ENCODE data around the gene RAPGEF5. TPM values are rescaled to one million over a fixed set of nuclear protein-coding genes. Genes with fewer than 3 reads are reported as not detected.
A peak's percentile ranks its signal among the peaks of the same experiment; 100 is the strongest.

The RAPGEF5 gene
- total RNA-seq, 2 donors from 2014 or later: 16.7 to 23.2 TPM

- H3K27ac ChIP-seq (ENCODE audit: low read depth, low read length): no peak overlapping the region
These were observed 251.4 kb downstream of the RAPGEF5 start for GRCh38 chr7:22105550-22105949.

GRCh38 chr7:22094413-22095342 is 262.3 kb downstream of the RAPGEF5 start:
- Histone ChIP-seq H3K27me3 (ENCODE audit: control insufficient read depth, insufficient read depth, low read length, poor library complexity, severe bottlenecking) (no peaks in the 10 kb centered on the region), H3K36me3 (ENCODE audit: control insufficient read depth, insufficient read depth, low read length) (no peaks in the 10 kb centered on the region), H3K9me3 (ENCODE audit: control insufficient read depth, low read length) (peaks cover 9% of the 10 kb centered on the region), H3K27ac (ENCODE audit: low read depth, low read length) (no peak overlapping the region), H3K4me1 (ENCODE audit: control insufficient read depth, insufficient read depth, low read length) (no peaks in the 10 kb centered on the region), H3K4me3 (ENCODE audit: low read length) (no peak overlapping the region), H3K9ac (ENCODE audit: extremely low read depth, low read length, poor library complexity, severe bottlenecking) (no peak overlapping the region)
- DNase-seq: no peak
- WGBS, 2 experiments (ENCODE audit: insufficient coverage in 1 of 2, insufficient read length in 1 of 2): 82 to 89% methylated on average over 6 to 11 of the region's 11 CpGs
- no peak overlapping the region for H3K4me3 Mint-ChIP-seq
- no peak overlapping the region for H3K27ac Mint-ChIP-seq
- peaks cover 9% of the 10 kb centered on the region for H3K4me1 Mint-ChIP-seq
- peaks cover 13% of the 10 kb centered on the region for H3K9me3 Mint-ChIP-seq
- TF ChIP-seq CTCF (conservative IDR thresholded peaks at IDR 0.05): peak; percentile 67
- H3K36me3 Mint-ChIP-seq (ENCODE audit: low read depth): peaks cover 3% of the 10 kb centered on the region
- no peaks in the 10 kb centered on the region for H3K27me3 Mint-ChIP-seq (ENCODE audit: insufficient read depth)

More at GRCh38 chr7:22105550-22105949, 251.4 kb downstream of the RAPGEF5 start:
- H3K27me3 ChIP-seq (ENCODE audit: control insufficient read depth, insufficient read depth, low read length, poor library complexity, severe bottlenecking): no peaks in the 10 kb centered on the region
- peaks cover 4% of the 10 kb centered on the region for H3K27me3 Mint-ChIP-seq (ENCODE audit: insufficient read depth)
- H3K9me3 Mint-ChIP-seq: no peaks in the 10 kb centered on the region
- H3K36me3 Mint-ChIP-seq (ENCODE audit: low read depth): no peaks in the 10 kb centered on the region
- no peaks in the 10 kb centered on the region for H3K4me1 ChIP-seq (ENCODE audit: control insufficient read depth, insufficient read depth, low read length)
- DNase-seq: no peak
- no peak overlapping the region for H3K9ac ChIP-seq (ENCODE audit: extremely low read depth, low read length, poor library complexity, severe bottlenecking)
- H3K4me3 ChIP-seq (ENCODE audit: low read length): no peak overlapping the region
- TF ChIP-seq CTCF (conservative IDR thresholded peaks at IDR 0.05): no peak
- no peaks in the 10 kb centered on the region for H3K36me3 ChIP-seq (ENCODE audit: control insufficient read depth, insufficient read depth, low read length)
- WGBS, 2 experiments (ENCODE audit: insufficient coverage in 1 of 2, insufficient read length in 1 of 2): 93 to 100% methylated on average over 7 of the region's 7 CpGs
- no peak overlapping the region for H3K4me3 Mint-ChIP-seq
- no peak overlapping the region for H3K27ac Mint-ChIP-seq
- peaks cover 2% of the 10 kb centered on the region for H3K4me1 Mint-ChIP-seq
- H3K9me3 ChIP-seq (ENCODE audit: control insufficient read depth, low read length): no peaks in the 10 kb centered on the region

GRCh38 chr7:22093936-22094335 is 263.0 kb downstream of the RAPGEF5 start:
- no peak for TF ChIP-seq CTCF (conservative IDR thresholded peaks at IDR 0.05)
- no peak overlapping the region for H3K9ac ChIP-seq (ENCODE audit: extremely low read depth, low read length, poor library complexity, severe bottlenecking)
- Mint-ChIP-seq H3K4me3 (no peak overlapping the region), H3K4me1 (peaks cover 9% of the 10 kb centered on the region), H3K27me3 (ENCODE audit: insufficient read depth) (no peaks in the 10 kb centered on the region), H3K9me3 (peaks cover 15% of the 10 kb centered on the region), H3K36me3 (ENCODE audit: low read depth) (peaks cover 3% of the 10 kb centered on the region), H3K27ac (no peak overlapping the region)
- peaks cover 9% of the 10 kb centered on the region for H3K9me3 ChIP-seq (ENCODE audit: control insufficient read depth, low read length)
- H3K36me3 ChIP-seq (ENCODE audit: control insufficient read depth, insufficient read depth, low read length): no peaks in the 10 kb centered on the region
- no peak for DNase-seq
- no peak overlapping the region for H3K4me3 ChIP-seq (ENCODE audit: low read length)
- WGBS, 2 experiments (ENCODE audit: insufficient coverage in 1 of 2, insufficient read length in 1 of 2): 86 to 90% methylated on average over 2 to 6 of the region's 6 CpGs
- no peak overlapping the region for H3K27ac ChIP-seq (ENCODE audit: low read depth, low read length)
- H3K27me3 ChIP-seq (ENCODE audit: control insufficient read depth, insufficient read depth, low read length, poor library complexity, severe bottlenecking): no peaks in the 10 kb centered on the region
- H3K4me1 ChIP-seq (ENCODE audit: control insufficient read depth, insufficient read depth, low read length): no peaks in the 10 kb centered on the region
